HepG2 (cell line): ENCODE measurements around the gene CHST4. TPM values are rescaled to one million over a fixed set of nuclear protein-coding genes. Genes with fewer than 3 reads are reported as not detected.
A peak's percentile ranks its signal among the peaks of the same experiment; 100 is the strongest.

Experiments
- ATAC-seq: fragments of 200-7000 bp; cut with Tn5 transposase; 3 replicates; pipeline ENCODE4 v1.9.1; 2020; ENCODE audit warnings: mild to moderate bottlenecking, moderate library complexity
- BruUV-seq: library from RNA; stranded (reverse); fragments of 400-500 nt; replicated peaks from 2 replicates; lab custom pipeline; 2021; lab: Mats Ljungman, UMichigan
- CTCF ChIA-PET: fragments of 300-600 bp; formaldehyde crosslinking; extraction: SDS; loops from one replicate; lab custom pipeline; 2021; ENCODE audit warnings: low total read pairs, inconsistent platforms, low intra/inter-chr PET ratio; lab: Yijun Ruan, JAX
- POLR2A ChIA-PET: fragments of 350-600 bp; sonication (Branson Sonifier 250); formaldehyde crosslinking; loops from one replicate; lab custom pipeline; 2020; ENCODE audit warnings: antibody characterized with exemption, inconsistent platforms; lab: Yijun Ruan, JAX
- DNase-seq: peaks from one replicate; pipeline ENCODE4 v3.0.0-alpha.2; 2015; ENCODE audit warnings: low spot score
- FAIRE-seq: peaks from 3 replicates; lab custom pipeline; 2011; peaks lifted over from hg19 to GRCh38; lab: Jason Lieb, UNC
- H2AFZ ChIP-seq: one replicate; pipeline ENCODE4 v1.6.1; 2011; ENCODE audit warnings: low read length, inconsistent platforms
- H3K27ac ChIP-seq: fragments of 300-600 bp; 3 replicates; pipeline ENCODE4 v1.8.0; 2011; ENCODE audit warnings: mixed run types, mild to moderate bottlenecking, mixed read lengths, low read length, inconsistent platforms; ENCODE audit not compliant: insufficient read depth; ENCODE audit errors: extremely low read length
- H3K27me3 ChIP-seq, 2 experiments: fragments of 200-600 bp in 1 of 2; 2 replicates in 1 of 2; 3 replicates in 1 of 2; pipeline versions ENCODE4 v1.6.0 to v1.8.0; 2011; ENCODE audit warnings: low read length in 2 of 2, mild to moderate bottlenecking in 2 of 2, moderate library complexity in 2 of 2, inconsistent platforms in 1 of 2; ENCODE audit not compliant: insufficient read depth in 2 of 2, control insufficient read depth in 1 of 2
- H3K36me3 ChIP-seq, 2 experiments: fragments of 200-600 bp in 1 of 2; replicated peaks in 1 of 2; 2 replicates in 1 of 2; 3 replicates in 1 of 2; pipeline versions ENCODE4 v1.5.1 to v1.8.0; 2011; ENCODE audit warnings: low read length in 2 of 2, inconsistent platforms in 1 of 2; ENCODE audit not compliant: insufficient read depth in 2 of 2, control insufficient read depth in 1 of 2
- H3K4me1 ChIP-seq: 2 replicates; pipeline ENCODE4 v1.5.1; 2012; ENCODE audit warnings: low read length, inconsistent platforms; ENCODE audit not compliant: insufficient read depth
- H3K4me2 ChIP-seq: 2 replicates; pipeline ENCODE4 v1.6.0; 2011; ENCODE audit warnings: low read depth, low read length, inconsistent platforms
- H3K4me3 ChIP-seq, 3 experiments: fragments of 200-600 bp in 1 of 3; sonication (generic), shearing (Covaris generic) in 1 of 3; replicated peaks in 1 of 3; 2 replicates each; pipeline ENCODE4 v1.5.1; 2011 to 2016; ENCODE audit warnings: low read length in 3 of 3, inconsistent platforms in 2 of 3, low read depth in 2 of 3, mild to moderate bottlenecking in 2 of 3, control low read depth in 1 of 3, mixed read lengths in 1 of 3; ENCODE audit not compliant: insufficient read depth in 1 of 3
- H3K79me2 ChIP-seq: one replicate; pipeline ENCODE4 v1.6.1; 2011; ENCODE audit warnings: low read length, inconsistent platforms; ENCODE audit not compliant: insufficient read depth
- H3K9ac ChIP-seq: 2 replicates; pipeline ENCODE4 v1.6.0; 2011; ENCODE audit warnings: mild to moderate bottlenecking, low read depth, low read length, inconsistent platforms; ENCODE audit not compliant: insufficient read depth
- H3K9me3 ChIP-seq: 2 replicates; pipeline ENCODE4 v1.5.1; 2012; ENCODE audit warnings: mild to moderate bottlenecking, low read length
- H4K20me1 ChIP-seq: 2 replicates; pipeline ENCODE4 v1.6.0; 2011; ENCODE audit warnings: inconsistent platforms, mild to moderate bottlenecking, low read length, moderate library complexity; ENCODE audit not compliant: insufficient read depth
- ATF2 ChIP-seq: sonication (generic); formaldehyde crosslinking; IDR thresholded peaks from 2 replicates; pipeline ENCODE4 v1.4.0; 2020; ENCODE audit warnings: missing genetic modification reagents
- FOXA1 ChIP-seq, 2 experiments: fragments of 450-650 bp in 1 of 2; sonication (generic) in 1 of 2; formaldehyde crosslinking in 1 of 2; IDR thresholded peaks; 2 replicates each; pipeline versions ENCODE4 v1.4.0 to v1.6.1; 2016 to 2020; ENCODE audit warnings: missing genetic modification reagents in 1 of 2
- KDM3A ChIP-seq: IDR thresholded peaks from 2 replicates; pipeline ENCODE4 v1.6.1; 2018; ENCODE audit warnings: low read depth, missing compliant biosample characterization
- MED1 ChIP-seq: sonication (generic); formaldehyde crosslinking; IDR thresholded peaks from 2 replicates; pipeline ENCODE4 v1.4.0; 2020; ENCODE audit warnings: missing genetic modification reagents
- POLR2AphosphoS5 ChIP-seq: IDR thresholded peaks from 2 replicates; pipeline ENCODE4 v1.6.1; 2012; ENCODE audit warnings: low read depth, low read length
- TEF ChIP-seq: sonication (generic); formaldehyde crosslinking; IDR thresholded peaks from 2 replicates; pipeline ENCODE4 v1.5.0; 2020; ENCODE audit warnings: missing genetic modification reagents
- ZBTB43 ChIP-seq: sonication (generic); formaldehyde crosslinking; conservative IDR thresholded peaks from 2 replicates; pipeline ENCODE4 v1.4.0; 2020; ENCODE audit warnings: missing genetic modification reagents
- ZEB1 ChIP-seq: IDR thresholded peaks from 2 replicates; pipeline ENCODE4 v1.6.1; 2012; ENCODE audit warnings: mild to moderate bottlenecking, low read depth, inconsistent platforms; ENCODE audit not compliant: insufficient replicate concordance
- ZFP62 ChIP-seq: sonication (generic); formaldehyde crosslinking; IDR thresholded peaks from 2 replicates; pipeline ENCODE4 v1.4.0; 2020; ENCODE audit warnings: missing genetic modification reagents
- ZNF367 ChIP-seq: sonication (generic); formaldehyde crosslinking; IDR thresholded peaks from 2 replicates; pipeline ENCODE4 v1.4.0; 2020; ENCODE audit warnings: missing genetic modification reagents, borderline replicate concordance
- ZNF703 ChIP-seq: sonication (generic); formaldehyde crosslinking; IDR thresholded peaks from 2 replicates; pipeline ENCODE4 v1.5.1; 2020; ENCODE audit warnings: missing genetic modification reagents, mild to moderate bottlenecking, moderate library complexity, borderline replicate concordance
- ZSCAN9 ChIP-seq: IDR thresholded peaks from 2 replicates; pipeline ENCODE4 v1.6.1; 2016; ENCODE audit warnings: borderline replicate concordance
- WGBS: methylation state at CpG from one replicate; pipeline ENCODE4 v1.1.6; 2017; ENCODE audit warnings: low lambda C conversion rate; 5-methylcytosine and 5-hydroxymethylcytosine counted together
- in situ Hi-C: cut with HindIII; loops from 2 replicates; pipeline ENCODE4 v1.10.0; 2017; ENCODE audit warnings: low pct_unique_long_range_greater_than_20kb; ENCODE audit not compliant: extremely low pct_ligation_motif_present
- intact Hi-C: fragments of 100-400 bp; cut with micrococcal nuclease; formaldehyde crosslinking; loops from one replicate; pipeline ENCODE4 v1.10.0; 2022; ENCODE audit not compliant: unreplicated experiment
- polyA plus RNA-seq, 8 experiments: library from polyadenylated mRNA; depleted of rRNA in 3 of 8; stranded (reverse) in 7 of 8; unstranded in 1 of 8; fragments of >200 nt; fragmentation: Illumina TruSeq in 4 of 8; extraction: Trizol in 4 of 8; gene quantifications; 2 replicates each; pipeline versions ENCODE4 v1.2.1 to v1.2.3, GENCODE V29; 2011 to 2016; ENCODE audit warnings: low read depth in 4 of 8, missing spikeins in 1 of 8, mixed read lengths in 1 of 8; ENCODE audit not compliant: insufficient read depth in 1 of 8
- total RNA-seq, 5 experiments: library from RNA; depleted of rRNA; stranded (reverse); fragments of >200 nt; fragmentation: Illumina TruSeq; extraction: Trizol; gene quantifications; 2 replicates each; pipeline ENCODE4 v1.2.3, GENCODE V29; 2016; ENCODE audit warnings: low read depth in 1 of 5
- TF ChIP-seq, protein P1 (sequence below): sonication (generic); formaldehyde crosslinking; IDR thresholded peaks from 2 replicates; pipeline ENCODE4 v1.4.0; 2020; ENCODE audit warnings: mild to moderate bottlenecking, missing genetic modification reagents

CHST4 gene
- total and polyA plus RNA-seq, 2 of the 13 experiments (the other 11 are each of a cell fraction or from before 2014, with no cell fraction given): not detected

DNA sequence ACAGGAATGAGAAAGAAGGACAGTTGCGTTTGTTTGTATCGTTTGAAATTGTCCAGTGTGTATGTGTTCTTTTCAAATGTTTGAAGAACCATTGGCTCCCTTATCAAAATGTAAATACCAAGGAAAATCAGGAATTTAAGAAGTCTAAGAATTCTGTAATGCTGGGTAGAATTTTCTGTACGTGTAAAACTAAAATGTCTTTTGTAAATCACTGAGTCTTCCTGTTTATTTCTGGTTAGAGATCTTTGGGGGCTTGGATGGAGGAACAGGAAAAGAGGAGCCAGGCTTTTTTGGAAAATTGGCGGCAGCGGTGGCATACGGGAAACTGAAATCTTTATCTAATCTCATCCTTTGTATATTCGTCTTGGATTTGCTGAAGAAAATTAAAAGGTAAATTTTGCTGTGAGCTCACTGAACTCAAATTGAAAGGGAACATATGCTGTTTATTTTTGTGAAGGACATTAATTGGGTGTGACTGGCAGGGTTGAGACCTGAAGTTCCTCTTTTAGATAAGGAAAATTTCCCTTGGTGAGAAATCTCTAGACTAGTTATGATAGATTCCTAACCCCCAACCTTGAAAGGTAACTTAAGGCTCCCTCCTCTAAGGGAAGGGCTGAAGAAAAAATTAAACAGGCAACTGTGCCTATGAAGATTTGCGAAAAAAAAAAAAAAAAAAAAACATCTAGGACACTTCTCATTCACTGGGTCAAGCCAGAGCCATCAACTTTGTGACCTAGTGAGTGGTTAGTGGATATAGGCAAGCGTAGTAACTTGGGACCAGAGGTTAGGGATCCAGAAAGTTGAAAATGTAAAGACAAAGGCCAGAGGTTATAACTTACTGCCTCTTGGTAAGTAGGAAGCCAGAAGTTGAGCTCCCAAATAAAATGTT is 39.8 kb downstream of the CHST4 start:
- in situ Hi-C loops: loop anchor here (5.0 kb wide), 1 partner anchor 41 kb away; no protein-coding TSS in a partner anchor
- peaks cover 9% of the 10 kb centered on the region for H3K9me3 ChIP-seq
- peak overlapping the region; percentile 93 for H3K4me2 ChIP-seq
- peaks cover 41% of the 10 kb centered on the region for H3K4me1 ChIP-seq
- BruUV-seq: no TSS peak
- H3K4me3 ChIP-seq: peak overlapping the region; percentile 55 to 76 (median 67); a peak in 5 of 6 replicates
- peak overlapping the region; percentile 57 for H3K9ac ChIP-seq
- H3K79me2 ChIP-seq: no peaks in the 10 kb centered on the region
- DNase-seq (no peak), ATAC-seq (no peak), FAIRE-seq (no peak)
- CTCF ChIA-PET: interaction anchor here (2.0 to 2.7 kb wide), 4 partner anchors 35 to 79 kb away, joined by 8 to 89 read pairs (median 24); no protein-coding TSS in a partner anchor
- H2AFZ ChIP-seq: no peak overlapping the region
- no peaks in the 10 kb centered on the region; a peak in 1 of 5 replicates for H3K27me3 ChIP-seq
- peak overlapping the region; percentile 85 for H3K27ac ChIP-seq
- H4K20me1 ChIP-seq: no peaks in the 10 kb centered on the region
- 51% methylated on average over 8 of the region's 9 CpGs for WGBS
- intact Hi-C loops: loop anchor here (1.0 kb wide), 2 partner anchors 45 to 79 kb away; no protein-coding TSS in a partner anchor
- no peaks in the 10 kb centered on the region; a peak in 1 of 5 replicates for H3K36me3 ChIP-seq
- POLR2A ChIA-PET: interaction anchor here (1.3 to 3.0 kb wide), 12 partner anchors 8 to 139 kb away, joined by 3 to 142 read pairs (median 12); partner anchors contain the start of genes MARVELD3 and TAT
- no peak for TF ChIP-seq ZFP62 (CRISPR knock-in tag)
- TF ChIP-seq TEF (CRISPR knock-in tag): 0 out of 2 replicates have a peak, but pooled peaks have one; percentile 28
- TF ChIP-seq, protein P1, sequence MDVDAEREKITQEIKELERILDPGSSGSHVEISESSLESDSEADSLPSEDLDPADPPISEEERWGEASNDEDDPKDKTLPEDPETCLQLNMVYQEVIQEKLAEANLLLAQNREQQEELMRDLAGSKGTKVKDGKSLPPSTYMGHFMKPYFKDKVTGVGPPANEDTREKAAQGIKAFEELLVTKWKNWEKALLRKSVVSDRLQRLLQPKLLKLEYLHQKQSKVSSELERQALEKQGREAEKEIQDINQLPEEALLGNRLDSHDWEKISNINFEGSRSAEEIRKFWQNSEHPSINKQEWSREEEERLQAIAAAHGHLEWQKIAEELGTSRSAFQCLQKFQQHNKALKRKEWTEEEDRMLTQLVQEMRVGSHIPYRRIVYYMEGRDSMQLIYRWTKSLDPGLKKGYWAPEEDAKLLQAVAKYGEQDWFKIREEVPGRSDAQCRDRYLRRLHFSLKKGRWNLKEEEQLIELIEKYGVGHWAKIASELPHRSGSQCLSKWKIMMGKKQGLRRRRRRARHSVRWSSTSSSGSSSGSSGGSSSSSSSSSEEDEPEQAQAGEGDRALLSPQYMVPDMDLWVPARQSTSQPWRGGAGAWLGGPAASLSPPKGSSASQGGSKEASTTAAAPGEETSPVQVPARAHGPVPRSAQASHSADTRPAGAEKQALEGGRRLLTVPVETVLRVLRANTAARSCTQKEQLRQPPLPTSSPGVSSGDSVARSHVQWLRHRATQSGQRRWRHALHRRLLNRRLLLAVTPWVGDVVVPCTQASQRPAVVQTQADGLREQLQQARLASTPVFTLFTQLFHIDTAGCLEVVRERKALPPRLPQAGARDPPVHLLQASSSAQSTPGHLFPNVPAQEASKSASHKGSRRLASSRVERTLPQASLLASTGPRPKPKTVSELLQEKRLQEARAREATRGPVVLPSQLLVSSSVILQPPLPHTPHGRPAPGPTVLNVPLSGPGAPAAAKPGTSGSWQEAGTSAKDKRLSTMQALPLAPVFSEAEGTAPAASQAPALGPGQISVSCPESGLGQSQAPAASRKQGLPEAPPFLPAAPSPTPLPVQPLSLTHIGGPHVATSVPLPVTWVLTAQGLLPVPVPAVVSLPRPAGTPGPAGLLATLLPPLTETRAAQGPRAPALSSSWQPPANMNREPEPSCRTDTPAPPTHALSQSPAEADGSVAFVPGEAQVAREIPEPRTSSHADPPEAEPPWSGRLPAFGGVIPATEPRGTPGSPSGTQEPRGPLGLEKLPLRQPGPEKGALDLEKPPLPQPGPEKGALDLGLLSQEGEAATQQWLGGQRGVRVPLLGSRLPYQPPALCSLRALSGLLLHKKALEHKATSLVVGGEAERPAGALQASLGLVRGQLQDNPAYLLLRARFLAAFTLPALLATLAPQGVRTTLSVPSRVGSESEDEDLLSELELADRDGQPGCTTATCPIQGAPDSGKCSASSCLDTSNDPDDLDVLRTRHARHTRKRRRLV (CRISPR knock-in tag): peak; percentile 9; the same call in 1 of the 2 replicates
- peak; percentile 58 for TF ChIP-seq MED1
- TF ChIP-seq FOXA1 (IDR thresholded peaks at IDR 0.05): no peak
- TF ChIP-seq FOXA1 (CRISPR knock-in tag; IDR thresholded peaks at IDR 0.05): peak; percentile 22; the same call in 1 of the 2 replicates
- TF ChIP-seq ZNF703: 0 out of 2 replicates have a peak, but pooled peaks have one; percentile 3
- TF ChIP-seq ZEB1: peak; percentile 0
- 0 out of 2 replicates have a peak, but pooled peaks have one; percentile 10 for TF ChIP-seq ZBTB43 (CRISPR knock-in tag)
- peak; percentile 16; the same call in 1 of the 2 replicates for TF ChIP-seq POLR2AphosphoS5
- TF ChIP-seq ZSCAN9: no peak
- TF ChIP-seq ATF2 (CRISPR knock-in tag): 0 out of 2 replicates have a peak, but pooled peaks have one; percentile 12
- 0 out of 2 replicates have a peak, but pooled peaks have one; percentile 10 for TF ChIP-seq KDM3A (CRISPR knock-in tag)
- 0 out of 2 replicates have a peak, but pooled peaks have one; percentile 51 for TF ChIP-seq ZNF367 (CRISPR knock-in tag)
